Tibial artery (tissue), 4 donors: ENCODE results near the gene BARX2.
"Not testable (repeated sequence)": the region's sequence is repeated elsewhere in the genome, so short reads cannot be mapped to it uniquely, and the experiment has no call there.

Source experiments
- DNase-seq, 2 donors: peaks; one replicate each; pipeline ENCODE4 v3.0.0-alpha.2; 2019
- H3K27ac ChIP-seq, 2 donors: fragments of 200-600 bp; sonication (generic) in 1 of 2; 1 replicate in 1 of 2; 2 replicates in 1 of 2; pipeline ENCODE4 v1.5.1; 2018 to 2019; ENCODE audit warnings: mild to moderate bottlenecking in 1 of 2
- H3K27me3 ChIP-seq, 2 donors: fragments of 200-600 bp; sonication (generic) in 1 of 2; one replicate each; pipeline versions ENCODE4 v1.5.1 to v1.6.0; 2016 to 2019
- H3K36me3 ChIP-seq, 3 donors: fragments of 200-600 bp; sonication (generic) in 2 of 3; one replicate each; pipeline ENCODE4 v1.5.1; 2016 to 2019; ENCODE audit warnings: mild to moderate bottlenecking in 2 of 3
- H3K4me1 ChIP-seq, 4 donors: fragments of 200-600 bp; sonication (generic) in 2 of 4; 1 replicate in 3 of 4; 2 replicates in 1 of 4; pipeline ENCODE4 v1.5.1; 2016 to 2019
- H3K4me3 ChIP-seq, 2 donors: fragments of 200-600 bp; sonication (generic) in 1 of 2; 1 replicate in 1 of 2; 2 replicates in 1 of 2; pipeline ENCODE4 v1.5.1; 2018 to 2019; ENCODE audit warnings: mild to moderate bottlenecking in 2 of 2
- H3K9me3 ChIP-seq, 3 donors: fragments of 200-600 bp; sonication (generic) in 1 of 3; one replicate each; pipeline ENCODE4 v1.5.1; 2016 to 2019
- intact Hi-C: fragments of 100-400 bp; cut with DNase I; formaldehyde crosslinking; loops from one replicate; pipeline ENCODE4 v1.15.0; 2023; ENCODE audit warnings: low total_unique reads
- TF ChIP-seq, protein P1 (sequence below), 2 experiments: fragments of 200-600 bp in 1 of 2; fragments of 450-650 bp in 1 of 2; IDR thresholded peaks; one replicate each; pipeline ENCODE4 v1.5.1; 2017 to 2019; ENCODE audit warnings: antibody characterized with exemption in 2 of 2, mild to moderate bottlenecking in 1 of 2, moderate library complexity in 1 of 2

The BARX2 gene, protein sequence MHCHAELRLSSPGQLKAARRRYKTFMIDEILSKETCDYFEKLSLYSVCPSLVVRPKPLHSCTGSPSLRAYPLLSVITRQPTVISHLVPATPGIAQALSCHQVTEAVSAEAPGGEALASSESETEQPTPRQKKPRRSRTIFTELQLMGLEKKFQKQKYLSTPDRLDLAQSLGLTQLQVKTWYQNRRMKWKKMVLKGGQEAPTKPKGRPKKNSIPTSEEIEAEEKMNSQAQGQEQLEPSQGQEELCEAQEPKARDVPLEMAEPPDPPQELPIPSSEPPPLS

DNA sequence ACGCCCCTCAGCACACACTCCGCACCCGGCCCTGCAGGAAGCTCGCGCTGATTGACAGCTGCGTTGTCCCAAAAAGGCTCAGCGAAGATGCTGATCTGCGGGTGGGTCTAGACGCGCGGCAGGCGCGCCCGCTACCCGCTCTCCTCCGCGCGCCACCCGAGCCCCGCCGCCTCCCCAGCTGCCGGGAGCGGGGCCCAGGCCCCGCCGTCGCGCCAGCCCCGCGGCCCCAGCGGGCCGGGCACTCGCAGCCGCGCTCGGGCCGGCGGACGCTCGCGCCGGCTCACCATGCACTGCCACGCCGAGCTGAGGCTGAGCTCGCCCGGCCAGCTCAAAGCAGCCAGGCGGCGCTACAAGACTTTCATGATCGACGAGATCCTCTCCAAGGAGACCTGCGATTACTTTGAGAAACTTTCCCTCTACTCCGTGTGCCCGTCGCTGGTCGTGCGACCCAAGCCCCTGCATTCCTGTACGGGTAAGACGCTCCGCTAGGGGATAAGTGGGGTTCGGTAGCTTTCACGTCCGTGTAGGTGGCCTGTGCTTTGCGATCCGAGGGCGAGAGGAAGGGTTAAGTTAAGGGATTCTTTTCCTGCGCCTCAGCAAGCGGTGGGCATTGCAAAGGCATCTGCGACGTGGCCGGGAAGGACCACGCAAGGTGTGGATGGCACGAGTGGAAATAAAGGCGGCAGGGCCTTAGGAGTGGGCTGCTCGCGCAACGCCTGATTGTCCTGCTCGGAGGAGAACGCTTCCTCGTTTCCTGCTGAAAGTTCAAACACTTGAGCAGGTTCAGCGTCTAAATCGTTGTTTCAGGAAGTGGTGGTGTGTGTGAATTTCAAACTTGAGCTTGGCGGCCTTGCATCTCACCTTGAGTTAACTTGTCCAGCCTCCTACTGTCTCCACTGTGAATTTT is at the start of gene BARX2:
Gene BARX2, plus strand, starts transcription at position 98 of the 907 bp plus-strand sequence. Its CDS starts 188 bp downstream, at position 286.
- Histone ChIP-seq H3K9me3 (no peaks in the 10 kb centered on the region), H3K4me1 (peaks cover 0 to 40% (median 34%) of the 10 kb centered on the region in 4 donors), H3K27ac (no peak within 1 kb of the TSS), H3K4me3 (peak within 1 kb of the TSS; percentile 9 to 17), H3K27me3 (peaks cover 3 to 73% of the 10 kb centered on the region in 2 donors), H3K36me3 (no peaks in the 10 kb centered on the region)
- intact Hi-C loops: no loop called here
- TF ChIP-seq, protein P1, sequence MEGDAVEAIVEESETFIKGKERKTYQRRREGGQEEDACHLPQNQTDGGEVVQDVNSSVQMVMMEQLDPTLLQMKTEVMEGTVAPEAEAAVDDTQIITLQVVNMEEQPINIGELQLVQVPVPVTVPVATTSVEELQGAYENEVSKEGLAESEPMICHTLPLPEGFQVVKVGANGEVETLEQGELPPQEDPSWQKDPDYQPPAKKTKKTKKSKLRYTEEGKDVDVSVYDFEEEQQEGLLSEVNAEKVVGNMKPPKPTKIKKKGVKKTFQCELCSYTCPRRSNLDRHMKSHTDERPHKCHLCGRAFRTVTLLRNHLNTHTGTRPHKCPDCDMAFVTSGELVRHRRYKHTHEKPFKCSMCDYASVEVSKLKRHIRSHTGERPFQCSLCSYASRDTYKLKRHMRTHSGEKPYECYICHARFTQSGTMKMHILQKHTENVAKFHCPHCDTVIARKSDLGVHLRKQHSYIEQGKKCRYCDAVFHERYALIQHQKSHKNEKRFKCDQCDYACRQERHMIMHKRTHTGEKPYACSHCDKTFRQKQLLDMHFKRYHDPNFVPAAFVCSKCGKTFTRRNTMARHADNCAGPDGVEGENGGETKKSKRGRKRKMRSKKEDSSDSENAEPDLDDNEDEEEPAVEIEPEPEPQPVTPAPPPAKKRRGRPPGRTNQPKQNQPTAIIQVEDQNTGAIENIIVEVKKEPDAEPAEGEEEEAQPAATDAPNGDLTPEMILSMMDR (IDR thresholded peaks at IDR 0.05): no peak
- DNase-seq: no peak

DNA sequence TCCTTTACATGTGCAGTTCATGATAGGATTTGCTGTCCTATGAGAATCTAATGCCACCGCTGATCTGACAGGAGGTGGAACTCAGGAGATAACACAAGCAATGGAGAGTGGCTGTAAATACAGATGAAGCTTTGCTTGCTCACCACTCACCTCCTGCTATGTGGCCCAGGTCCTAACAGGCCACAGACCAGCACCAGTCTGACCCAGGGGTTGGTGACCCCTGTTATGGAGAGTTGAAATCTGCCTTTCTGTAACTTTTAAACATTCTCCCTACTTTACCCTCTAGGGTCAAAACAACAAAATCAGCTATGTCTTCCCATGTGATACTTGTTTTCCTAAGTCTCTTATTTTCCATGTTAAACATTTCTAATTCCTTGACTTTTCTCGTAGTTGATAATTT is 48.7 kb upstream of the BARX2 start:
- H3K36me3 ChIP-seq: no peaks in the 10 kb centered on the region
- H3K27ac ChIP-seq: no peak overlapping the region
- no peaks in the 10 kb centered on the region for H3K4me1 ChIP-seq
- H3K9me3 ChIP-seq: no peaks in the 10 kb centered on the region
- DNase-seq: no peak
- intact Hi-C loops: no loop called here
- TF ChIP-seq, protein P1 (IDR thresholded peaks at IDR 0.05): no peak
- H3K4me3 ChIP-seq: no peak overlapping the region
- peaks cover 0 to 3% of the 10 kb centered on the region in 2 donors for H3K27me3 ChIP-seq

DNA sequence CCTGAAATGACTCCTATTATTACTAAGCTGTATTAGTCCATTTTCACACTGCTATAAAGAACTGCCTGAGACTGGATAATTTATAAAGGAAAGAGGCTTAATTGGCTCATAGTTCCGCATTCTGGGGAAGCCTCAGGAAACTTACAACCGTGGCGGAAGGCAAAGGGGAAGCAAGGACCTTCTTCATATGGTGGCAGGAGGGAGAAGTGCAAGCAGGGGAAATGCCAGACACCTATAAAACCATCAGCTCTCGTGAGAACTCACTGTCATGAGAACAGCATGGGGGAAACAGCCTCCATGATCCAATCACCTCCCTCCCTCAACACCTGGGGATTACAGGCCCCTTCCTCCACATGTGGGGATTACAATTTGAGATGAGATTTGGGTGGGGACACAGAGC is 47.9 kb upstream of the BARX2 start:
- H3K36me3 ChIP-seq, H3K4me3 ChIP-seq, DNase-seq, H3K9me3 ChIP-seq, H3K27ac ChIP-seq, intact Hi-C loops, H3K4me1 ChIP-seq, H3K27me3 ChIP-seq: not testable (repeated sequence)

DNA sequence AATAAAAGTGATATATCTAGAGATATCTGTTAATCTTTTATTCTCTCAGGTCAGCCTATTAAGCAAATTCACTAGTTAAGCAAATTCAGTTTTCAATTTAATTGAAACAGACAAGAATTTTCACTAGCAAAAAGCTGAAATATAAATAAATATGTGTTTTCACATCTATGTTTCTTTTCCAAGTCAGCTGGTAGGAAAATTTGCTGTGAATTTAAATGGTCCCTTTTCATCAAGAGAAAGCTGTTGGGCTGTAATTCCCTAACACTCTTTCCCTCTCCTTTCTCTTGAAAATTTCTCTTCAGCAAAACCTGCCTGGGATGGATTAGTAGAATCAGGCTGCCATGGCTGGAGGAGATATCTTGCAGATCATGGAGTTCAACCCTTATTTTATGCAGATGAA is 46.9 kb upstream of the BARX2 start:
- Histone ChIP-seq H3K27me3 (peaks cover 0 to 3% of the 10 kb centered on the region in 2 donors), H3K36me3 (no peaks in the 10 kb centered on the region), H3K9me3 (no peaks in the 10 kb centered on the region), H3K4me3 (no peak overlapping the region), H3K4me1 (no peaks in the 10 kb centered on the region), H3K27ac (no peak overlapping the region)
- no peak for DNase-seq
- intact Hi-C loops: no loop called here
- TF ChIP-seq, protein P1 (IDR thresholded peaks at IDR 0.05): no peak

DNA sequence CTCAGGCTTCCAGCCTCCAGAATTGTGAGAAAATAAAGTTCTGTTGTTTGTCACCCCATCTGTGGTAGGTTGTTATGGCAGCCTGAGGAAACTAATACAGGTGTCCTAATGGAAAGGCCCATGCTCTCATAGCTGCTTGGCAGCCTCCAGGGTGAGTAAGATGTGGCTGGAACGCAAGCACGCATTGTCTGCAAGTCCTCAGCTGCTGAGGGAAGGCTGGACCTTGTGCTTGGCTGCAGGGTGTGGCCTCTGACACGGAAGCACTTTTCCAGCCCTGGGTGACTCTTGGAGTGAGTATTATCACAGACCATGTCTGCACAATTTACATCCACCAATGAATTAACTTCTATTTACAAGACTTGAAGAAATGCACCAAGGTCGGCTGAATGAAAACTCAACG is 44.4 kb upstream of the BARX2 start:
- no peaks in the 10 kb centered on the region for H3K4me1 ChIP-seq
- no peak overlapping the region for H3K4me3 ChIP-seq
- H3K9me3 ChIP-seq: no peaks in the 10 kb centered on the region
- H3K36me3 ChIP-seq: no peaks in the 10 kb centered on the region
- no peaks in the 10 kb centered on the region for H3K27me3 ChIP-seq
- no peak for DNase-seq
- intact Hi-C loops: loop anchor here (5.0 to 10.0 kb wide), 2 partner anchors 96 to 209 kb away; no protein-coding TSS in a partner anchor
- TF ChIP-seq, protein P1 (IDR thresholded peaks at IDR 0.05): no peak
- H3K27ac ChIP-seq: no peak overlapping the region

DNA sequence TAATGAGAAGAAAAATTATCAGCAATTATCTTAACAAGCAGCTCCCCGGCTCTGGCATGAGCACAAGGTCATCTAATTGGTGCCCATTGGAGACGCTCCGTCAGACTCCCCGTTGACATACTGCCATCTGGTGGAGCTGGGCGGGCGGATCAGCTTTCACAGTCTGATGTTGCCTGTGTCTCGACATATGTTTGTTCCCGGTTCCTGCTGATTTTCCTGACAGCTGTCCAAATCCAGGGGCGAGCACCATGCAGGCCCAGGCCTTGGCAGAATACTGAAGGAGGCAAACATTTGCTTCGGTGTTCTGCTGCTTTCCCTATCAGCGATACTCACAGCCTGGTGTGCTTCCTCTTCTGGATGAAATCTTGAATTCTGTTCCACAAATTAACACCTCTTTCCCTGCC is 43.8 kb upstream of the BARX2 start:
- intact Hi-C loops: loop anchor here (5.0 to 10.0 kb wide), 2 partner anchors 97 to 210 kb away; no protein-coding TSS in a partner anchor
- no peaks in the 10 kb centered on the region for H3K27me3 ChIP-seq
- H3K9me3 ChIP-seq: no peaks in the 10 kb centered on the region
- H3K4me1 ChIP-seq: no peaks in the 10 kb centered on the region
- H3K27ac ChIP-seq: no peak overlapping the region
- peak; percentile 82 for DNase-seq
- TF ChIP-seq, protein P1 (IDR thresholded peaks at IDR 0.05): peak; percentile 79 to 80
- H3K36me3 ChIP-seq: no peaks in the 10 kb centered on the region
- H3K4me3 ChIP-seq: no peak overlapping the region
